ENCODE results near the gene SV2B. TPM values are rescaled to one million over a fixed set of nuclear protein-coding genes. Genes with fewer than 3 reads are reported as not detected.

The SV2B gene
- total RNA-seq, 1 donor from 2014 or later = 1.2 TPM

- Histone ChIP-seq H3K27ac (no peak overlapping the region), H3K4me1 (peaks cover 13% of the 10 kb centered on the region), H3K27me3 (ENCODE audit: low read depth) (peaks cover 61% of the 10 kb centered on the region), H3K9me3 (no peaks in the 10 kb centered on the region), H3K36me3 (no peaks in the 10 kb centered on the region), H3K4me3 (no peak overlapping the region)
- TF ChIP-seq, protein P1, sequence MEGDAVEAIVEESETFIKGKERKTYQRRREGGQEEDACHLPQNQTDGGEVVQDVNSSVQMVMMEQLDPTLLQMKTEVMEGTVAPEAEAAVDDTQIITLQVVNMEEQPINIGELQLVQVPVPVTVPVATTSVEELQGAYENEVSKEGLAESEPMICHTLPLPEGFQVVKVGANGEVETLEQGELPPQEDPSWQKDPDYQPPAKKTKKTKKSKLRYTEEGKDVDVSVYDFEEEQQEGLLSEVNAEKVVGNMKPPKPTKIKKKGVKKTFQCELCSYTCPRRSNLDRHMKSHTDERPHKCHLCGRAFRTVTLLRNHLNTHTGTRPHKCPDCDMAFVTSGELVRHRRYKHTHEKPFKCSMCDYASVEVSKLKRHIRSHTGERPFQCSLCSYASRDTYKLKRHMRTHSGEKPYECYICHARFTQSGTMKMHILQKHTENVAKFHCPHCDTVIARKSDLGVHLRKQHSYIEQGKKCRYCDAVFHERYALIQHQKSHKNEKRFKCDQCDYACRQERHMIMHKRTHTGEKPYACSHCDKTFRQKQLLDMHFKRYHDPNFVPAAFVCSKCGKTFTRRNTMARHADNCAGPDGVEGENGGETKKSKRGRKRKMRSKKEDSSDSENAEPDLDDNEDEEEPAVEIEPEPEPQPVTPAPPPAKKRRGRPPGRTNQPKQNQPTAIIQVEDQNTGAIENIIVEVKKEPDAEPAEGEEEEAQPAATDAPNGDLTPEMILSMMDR (IDR thresholded peaks at IDR 0.05) = no peak
- intact Hi-C loops (cut with DNase I) = no loop called here
- no peak for DNase-seq
- ATAC-seq = no peak
Observed at GRCh38 chr15:91104111-91104510, 4.1 kb downstream of the SV2B start.

- no peak for DNase-seq
- Histone ChIP-seq H3K4me1 (no peaks in the 10 kb centered on the region), H3K36me3 (no peaks in the 10 kb centered on the region), H3K27ac (no peak overlapping the region), H3K9me3 (no peaks in the 10 kb centered on the region), H3K4me3 (no peak overlapping the region), H3K27me3 (ENCODE audit: low read depth) (peaks cover 38% of the 10 kb centered on the region)
- TF ChIP-seq, protein P1 (IDR thresholded peaks at IDR 0.05) = no peak
- intact Hi-C loops (cut with DNase I) = no loop called here
- ATAC-seq = no peak
Observed at GRCh38 chr15:91108421-91108820, 8.4 kb downstream of the SV2B start.

GRCh38 chr15:91109885-91110284, 9.8 kb downstream of the SV2B start:
- DNase-seq (no peak), ATAC-seq (no peak)
- Histone ChIP-seq H3K36me3 (no peaks in the 10 kb centered on the region), H3K4me1 (no peaks in the 10 kb centered on the region), H3K9me3 (no peaks in the 10 kb centered on the region), H3K4me3 (no peak overlapping the region), H3K27me3 (ENCODE audit: low read depth) (peaks cover 29% of the 10 kb centered on the region), H3K27ac (no peak overlapping the region)
- TF ChIP-seq, protein P1 (IDR thresholded peaks at IDR 0.05) = no peak
- intact Hi-C loops (cut with DNase I) = no loop called here

- TF ChIP-seq, protein P1 (IDR thresholded peaks at IDR 0.05) = no peak
- Histone ChIP-seq H3K9me3 (no peaks in the 10 kb centered on the region), H3K27me3 (ENCODE audit: low read depth) (peaks cover 24% of the 10 kb centered on the region), H3K4me1 (no peaks in the 10 kb centered on the region), H3K36me3 (no peaks in the 10 kb centered on the region), H3K4me3 (no peak overlapping the region), H3K27ac (no peak overlapping the region)
- intact Hi-C loops (cut with DNase I) = no loop called here
- DNase-seq (no peak), ATAC-seq (no peak)
Observed at GRCh38 chr15:91110407-91110806, 10.3 kb downstream of the SV2B start.

- Histone ChIP-seq H3K4me1 (peaks cover 9% of the 10 kb centered on the region), H3K4me3 (no peak overlapping the region), H3K27ac (no peak overlapping the region), H3K9me3 (no peaks in the 10 kb centered on the region), H3K27me3 (ENCODE audit: low read depth) (peaks cover 18% of the 10 kb centered on the region), H3K36me3 (no peaks in the 10 kb centered on the region)
- TF ChIP-seq, protein P1 (IDR thresholded peaks at IDR 0.05) = no peak
- ATAC-seq = no peak
- DNase-seq = no peak
- intact Hi-C loops (cut with DNase I) = no loop called here
Observed at GRCh38 chr15:91113030-91113429, 13.0 kb downstream of the SV2B start.

DNA sequence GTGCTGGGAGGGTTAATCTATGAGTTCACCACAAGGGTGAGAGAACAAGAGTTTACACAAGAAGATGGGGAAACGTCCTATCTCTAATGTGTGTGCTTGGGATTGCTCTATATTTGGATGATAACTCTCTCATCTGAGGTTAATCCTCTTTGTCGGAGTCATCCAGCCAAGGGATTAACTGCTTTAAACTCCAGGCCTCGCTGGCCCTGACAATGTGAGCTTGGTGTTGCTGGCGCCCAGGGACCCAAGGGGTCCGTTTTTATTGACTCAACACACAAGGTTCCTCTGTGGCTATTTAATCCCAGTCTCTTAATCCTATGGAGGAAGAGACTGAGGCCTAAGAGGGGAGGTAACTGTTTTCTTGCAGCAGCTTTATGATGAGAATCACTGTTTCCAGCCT, 14.2 kb downstream of the SV2B start:
- H3K27me3 ChIP-seq (ENCODE audit: low read depth) = peaks cover 13% of the 10 kb centered on the region
- no peak for DNase-seq
- H3K4me1 ChIP-seq = peaks cover 9% of the 10 kb centered on the region
- H3K9me3 ChIP-seq = no peaks in the 10 kb centered on the region
- no peak overlapping the region for H3K4me3 ChIP-seq
- no peaks in the 10 kb centered on the region for H3K36me3 ChIP-seq
- no peak overlapping the region for H3K27ac ChIP-seq
- ATAC-seq = no peak
- intact Hi-C loops (cut with DNase I) = no loop called here
- TF ChIP-seq, protein P1 (IDR thresholded peaks at IDR 0.05) = no peak

Data from lower lobe of right lung (tissue), 2 donors.